Measurements from ENCODE around the gene VPS52.

VPS52 gene

DNA sequence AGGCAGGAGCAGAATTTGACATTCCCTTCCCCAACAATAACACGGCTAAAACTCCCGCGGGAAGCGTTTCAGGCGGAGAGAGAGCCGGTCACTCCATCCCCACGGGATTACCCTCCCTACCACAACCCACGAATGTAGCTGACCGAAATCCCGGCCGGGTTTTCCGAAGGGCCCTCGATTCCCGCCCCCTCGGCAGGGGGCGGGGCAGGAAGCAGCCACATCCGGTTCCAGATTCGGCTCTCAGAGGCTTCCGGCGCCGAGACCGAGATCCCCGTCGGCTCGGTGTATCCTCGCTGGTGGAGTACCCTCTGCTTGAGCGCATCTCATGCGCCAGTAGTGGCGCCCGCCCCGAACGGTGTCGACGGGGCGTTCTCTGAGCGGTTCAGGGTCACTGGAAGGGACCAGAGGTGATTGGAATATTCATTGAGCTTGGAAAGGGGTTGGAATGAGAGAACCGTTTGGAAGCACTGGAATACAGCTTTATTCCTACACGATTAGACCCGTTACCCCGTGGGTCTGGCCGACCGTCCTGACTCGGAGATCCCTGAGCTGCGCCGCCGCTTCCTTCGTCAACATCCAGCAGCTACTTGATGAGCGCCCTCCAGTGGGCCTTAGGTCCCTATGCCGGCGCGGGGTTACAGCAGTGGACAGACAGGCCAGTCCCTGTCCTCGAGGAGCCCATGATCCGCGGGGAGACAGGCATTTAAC is 27.7 kb upstream of the VPS52 start (continued):
- TF ChIP-seq, protein P1, sequence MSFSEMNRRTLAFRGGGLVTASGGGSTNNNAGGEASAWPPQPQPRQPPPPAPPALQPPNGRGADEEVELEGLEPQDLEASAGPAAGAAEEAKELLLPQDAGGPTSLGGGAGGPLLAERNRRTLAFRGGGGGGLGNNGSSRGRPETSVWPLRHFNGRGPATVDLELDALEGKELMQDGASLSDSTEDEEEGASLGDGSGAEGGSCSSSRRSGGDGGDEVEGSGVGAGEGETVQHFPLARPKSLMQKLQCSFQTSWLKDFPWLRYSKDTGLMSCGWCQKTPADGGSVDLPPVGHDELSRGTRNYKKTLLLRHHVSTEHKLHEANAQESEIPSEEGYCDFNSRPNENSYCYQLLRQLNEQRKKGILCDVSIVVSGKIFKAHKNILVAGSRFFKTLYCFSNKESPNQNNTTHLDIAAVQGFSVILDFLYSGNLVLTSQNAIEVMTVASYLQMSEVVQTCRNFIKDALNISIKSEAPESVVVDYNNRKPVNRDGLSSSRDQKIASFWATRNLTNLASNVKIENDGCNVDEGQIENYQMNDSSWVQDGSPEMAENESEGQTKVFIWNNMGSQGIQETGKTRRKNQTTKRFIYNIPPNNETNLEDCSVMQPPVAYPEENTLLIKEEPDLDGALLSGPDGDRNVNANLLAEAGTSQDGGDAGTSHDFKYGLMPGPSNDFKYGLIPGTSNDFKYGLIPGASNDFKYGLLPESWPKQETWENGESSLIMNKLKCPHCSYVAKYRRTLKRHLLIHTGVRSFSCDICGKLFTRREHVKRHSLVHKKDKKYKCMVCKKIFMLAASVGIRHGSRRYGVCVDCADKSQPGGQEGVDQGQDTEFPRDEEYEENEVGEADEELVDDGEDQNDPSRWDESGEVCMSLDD (tag by site-specific recombination; IDR thresholded peaks at IDR 0.05): no peak
- no peak for TF ChIP-seq ZNF354C (tag by site-specific recombination; IDR thresholded peaks at IDR 0.05; ENCODE audit: borderline replicate concordance, low read depth)
- TF ChIP-seq, protein P2, sequence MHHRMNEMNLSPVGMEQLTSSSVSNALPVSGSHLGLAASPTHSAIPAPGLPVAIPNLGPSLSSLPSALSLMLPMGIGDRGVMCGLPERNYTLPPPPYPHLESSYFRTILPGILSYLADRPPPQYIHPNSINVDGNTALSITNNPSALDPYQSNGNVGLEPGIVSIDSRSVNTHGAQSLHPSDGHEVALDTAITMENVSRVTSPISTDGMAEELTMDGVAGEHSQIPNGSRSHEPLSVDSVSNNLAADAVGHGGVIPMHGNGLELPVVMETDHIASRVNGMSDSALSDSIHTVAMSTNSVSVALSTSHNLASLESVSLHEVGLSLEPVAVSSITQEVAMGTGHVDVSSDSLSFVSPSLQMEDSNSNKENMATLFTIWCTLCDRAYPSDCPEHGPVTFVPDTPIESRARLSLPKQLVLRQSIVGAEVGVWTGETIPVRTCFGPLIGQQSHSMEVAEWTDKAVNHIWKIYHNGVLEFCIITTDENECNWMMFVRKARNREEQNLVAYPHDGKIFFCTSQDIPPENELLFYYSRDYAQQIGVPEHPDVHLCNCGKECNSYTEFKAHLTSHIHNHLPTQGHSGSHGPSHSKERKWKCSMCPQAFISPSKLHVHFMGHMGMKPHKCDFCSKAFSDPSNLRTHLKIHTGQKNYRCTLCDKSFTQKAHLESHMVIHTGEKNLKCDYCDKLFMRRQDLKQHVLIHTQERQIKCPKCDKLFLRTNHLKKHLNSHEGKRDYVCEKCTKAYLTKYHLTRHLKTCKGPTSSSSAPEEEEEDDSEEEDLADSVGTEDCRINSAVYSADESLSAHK (tag by site-specific recombination; IDR thresholded peaks at IDR 0.05): peak; percentile 34; the same call in 1 of the 2 replicates
- peak; percentile 95 for TF ChIP-seq ZNF600 (tag by site-specific recombination; IDR thresholded peaks at IDR 0.05)
- TF ChIP-seq, protein P3, sequence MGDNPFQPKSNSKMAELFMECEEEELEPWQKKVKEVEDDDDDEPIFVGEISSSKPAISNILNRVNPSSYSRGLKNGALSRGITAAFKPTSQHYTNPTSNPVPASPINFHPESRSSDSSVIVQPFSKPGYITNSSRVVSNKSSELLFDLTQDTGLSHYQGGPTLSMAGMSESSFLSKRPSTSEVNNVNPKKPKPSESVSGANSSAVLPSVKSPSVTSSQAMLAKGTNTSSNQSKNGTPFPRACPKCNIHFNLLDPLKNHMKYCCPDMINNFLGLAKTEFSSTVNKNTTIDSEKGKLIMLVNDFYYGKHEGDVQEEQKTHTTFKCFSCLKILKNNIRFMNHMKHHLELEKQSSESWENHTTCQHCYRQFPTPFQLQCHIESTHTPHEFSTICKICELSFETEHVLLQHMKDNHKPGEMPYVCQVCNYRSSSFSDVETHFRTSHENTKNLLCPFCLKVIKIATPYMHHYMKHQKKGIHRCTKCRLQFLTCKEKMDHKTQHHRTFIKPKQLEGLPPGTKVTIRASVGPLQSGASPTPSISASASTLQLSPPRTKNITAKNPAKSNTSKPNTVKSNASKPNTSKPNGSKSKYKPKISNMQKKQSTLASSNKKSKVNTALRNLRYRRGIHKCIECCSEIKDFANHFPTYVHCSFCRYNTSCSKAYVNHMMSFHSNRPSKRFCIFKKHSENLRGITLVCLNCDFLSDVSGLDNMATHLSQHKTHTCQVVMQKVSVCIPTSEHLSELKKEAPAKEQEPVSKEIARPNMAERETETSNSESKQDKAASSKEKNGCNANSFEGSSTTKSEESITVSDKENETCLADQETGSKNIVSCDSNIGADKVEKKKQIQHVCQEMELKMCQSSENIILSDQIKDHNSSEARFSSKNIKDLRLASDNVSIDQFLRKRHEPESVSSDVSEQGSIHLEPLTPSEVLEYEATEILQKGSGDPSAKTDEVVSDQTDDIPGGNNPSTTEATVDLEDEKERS (tag by site-specific recombination; IDR thresholded peaks at IDR 0.05): no peak
- TF ChIP-seq ZNF670 (tag by site-specific recombination; IDR thresholded peaks at IDR 0.05; ENCODE audit: low read depth): no peak
- TF ChIP-seq ZNF701 (tag by site-specific recombination; IDR thresholded peaks at IDR 0.05): no peak; the same call in 1 of the 2 replicates
- TF ChIP-seq, protein P4, sequence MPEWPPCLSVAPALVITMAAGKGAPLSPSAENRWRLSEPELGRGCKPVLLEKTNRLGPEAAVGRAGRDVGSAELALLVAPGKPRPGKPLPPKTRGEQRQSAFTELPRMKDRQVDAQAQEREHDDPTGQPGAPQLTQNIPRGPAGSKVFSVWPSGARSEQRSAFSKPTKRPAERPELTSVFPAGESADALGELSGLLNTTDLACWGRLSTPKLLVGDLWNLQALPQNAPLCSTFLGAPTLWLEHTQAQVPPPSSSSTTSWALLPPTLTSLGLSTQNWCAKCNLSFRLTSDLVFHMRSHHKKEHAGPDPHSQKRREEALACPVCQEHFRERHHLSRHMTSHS (tag by site-specific recombination; IDR thresholded peaks at IDR 0.05): no peak
- no peak for TF ChIP-seq ZNF664 (tag by site-specific recombination; IDR thresholded peaks at IDR 0.05)
- TF ChIP-seq IKZF3 (tag by site-specific recombination; IDR thresholded peaks at IDR 0.05): peak; percentile 82
- no peak for TF ChIP-seq ZNF10 (tag by site-specific recombination; IDR thresholded peaks at IDR 0.05)
- TF ChIP-seq GLI2 (tag by site-specific recombination; IDR thresholded peaks at IDR 0.05; ENCODE audit: borderline replicate concordance, low read depth): no peak
- TF ChIP-seq EGR2 (tag by site-specific recombination; IDR thresholded peaks at IDR 0.05; ENCODE audit: low read depth): peak; percentile 59
- TF ChIP-seq REPIN1 (tag by site-specific recombination; IDR thresholded peaks at IDR 0.05; ENCODE audit: low read depth): no peak
- TF ChIP-seq, protein P5, sequence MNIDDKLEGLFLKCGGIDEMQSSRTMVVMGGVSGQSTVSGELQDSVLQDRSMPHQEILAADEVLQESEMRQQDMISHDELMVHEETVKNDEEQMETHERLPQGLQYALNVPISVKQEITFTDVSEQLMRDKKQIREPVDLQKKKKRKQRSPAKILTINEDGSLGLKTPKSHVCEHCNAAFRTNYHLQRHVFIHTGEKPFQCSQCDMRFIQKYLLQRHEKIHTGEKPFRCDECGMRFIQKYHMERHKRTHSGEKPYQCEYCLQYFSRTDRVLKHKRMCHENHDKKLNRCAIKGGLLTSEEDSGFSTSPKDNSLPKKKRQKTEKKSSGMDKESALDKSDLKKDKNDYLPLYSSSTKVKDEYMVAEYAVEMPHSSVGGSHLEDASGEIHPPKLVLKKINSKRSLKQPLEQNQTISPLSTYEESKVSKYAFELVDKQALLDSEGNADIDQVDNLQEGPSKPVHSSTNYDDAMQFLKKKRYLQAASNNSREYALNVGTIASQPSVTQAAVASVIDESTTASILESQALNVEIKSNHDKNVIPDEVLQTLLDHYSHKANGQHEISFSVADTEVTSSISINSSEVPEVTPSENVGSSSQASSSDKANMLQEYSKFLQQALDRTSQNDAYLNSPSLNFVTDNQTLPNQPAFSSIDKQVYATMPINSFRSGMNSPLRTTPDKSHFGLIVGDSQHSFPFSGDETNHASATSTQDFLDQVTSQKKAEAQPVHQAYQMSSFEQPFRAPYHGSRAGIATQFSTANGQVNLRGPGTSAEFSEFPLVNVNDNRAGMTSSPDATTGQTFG (tag by site-specific recombination; IDR thresholded peaks at IDR 0.05; ENCODE audit: borderline replicate concordance): no peak
- no peak; the same call in 1 of the 2 replicates for TF ChIP-seq SCRT2 (tag by site-specific recombination; IDR thresholded peaks at IDR 0.05)
- TF ChIP-seq ZNF747 (tag by site-specific recombination; IDR thresholded peaks at IDR 0.05): no peak
- TF ChIP-seq ZNF768 (tag by site-specific recombination; IDR thresholded peaks at IDR 0.05): no peak
- no peak for TF ChIP-seq ZNF560 (tag by site-specific recombination; IDR thresholded peaks at IDR 0.05; ENCODE audit: borderline replicate concordance)
- peak; percentile 53 for TF ChIP-seq ZNF76 (tag by site-specific recombination; IDR thresholded peaks at IDR 0.05; ENCODE audit: borderline replicate concordance, low read depth)
- TF ChIP-seq, protein P6, sequence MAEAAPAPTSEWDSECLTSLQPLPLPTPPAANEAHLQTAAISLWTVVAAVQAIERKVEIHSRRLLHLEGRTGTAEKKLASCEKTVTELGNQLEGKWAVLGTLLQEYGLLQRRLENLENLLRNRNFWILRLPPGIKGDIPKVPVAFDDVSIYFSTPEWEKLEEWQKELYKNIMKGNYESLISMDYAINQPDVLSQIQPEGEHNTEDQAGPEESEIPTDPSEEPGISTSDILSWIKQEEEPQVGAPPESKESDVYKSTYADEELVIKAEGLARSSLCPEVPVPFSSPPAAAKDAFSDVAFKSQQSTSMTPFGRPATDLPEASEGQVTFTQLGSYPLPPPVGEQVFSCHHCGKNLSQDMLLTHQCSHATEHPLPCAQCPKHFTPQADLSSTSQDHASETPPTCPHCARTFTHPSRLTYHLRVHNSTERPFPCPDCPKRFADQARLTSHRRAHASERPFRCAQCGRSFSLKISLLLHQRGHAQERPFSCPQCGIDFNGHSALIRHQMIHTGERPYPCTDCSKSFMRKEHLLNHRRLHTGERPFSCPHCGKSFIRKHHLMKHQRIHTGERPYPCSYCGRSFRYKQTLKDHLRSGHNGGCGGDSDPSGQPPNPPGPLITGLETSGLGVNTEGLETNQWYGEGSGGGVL (tag by site-specific recombination; IDR thresholded peaks at IDR 0.05): no peak; the same call in 1 of the 2 replicates
- TF ChIP-seq, protein P7, sequence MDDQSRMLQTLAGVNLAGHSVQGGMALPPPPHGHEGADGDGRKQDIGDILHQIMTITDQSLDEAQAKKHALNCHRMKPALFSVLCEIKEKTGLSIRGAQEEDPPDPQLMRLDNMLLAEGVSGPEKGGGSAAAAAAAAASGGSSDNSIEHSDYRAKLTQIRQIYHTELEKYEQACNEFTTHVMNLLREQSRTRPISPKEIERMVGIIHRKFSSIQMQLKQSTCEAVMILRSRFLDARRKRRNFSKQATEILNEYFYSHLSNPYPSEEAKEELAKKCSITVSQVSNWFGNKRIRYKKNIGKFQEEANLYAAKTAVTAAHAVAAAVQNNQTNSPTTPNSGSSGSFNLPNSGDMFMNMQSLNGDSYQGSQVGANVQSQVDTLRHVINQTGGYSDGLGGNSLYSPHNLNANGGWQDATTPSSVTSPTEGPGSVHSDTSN (CRISPR knock-in tag; IDR thresholded peaks at IDR 0.05): no peak
- no peak for TF ChIP-seq ZNF544 (tag by site-specific recombination; IDR thresholded peaks at IDR 0.05)
- no peak for TF ChIP-seq ZNF48 (tag by site-specific recombination; IDR thresholded peaks at IDR 0.05)
